HTR-8/SVneo (cell line): ENCODE results near the gene RIOK2.
"Not testable (repeated sequence)": the region's sequence is repeated elsewhere in the genome, so short reads cannot be mapped to it uniquely, and the experiment has no call there.

Experiments used
- DNase-seq: peaks from one replicate; pipeline ENCODE4 v3.0.0; 2011; ENCODE audit warnings: low spot score, mixed read lengths; ENCODE audit not compliant: insufficient read length
- FAIRE-seq: peaks from 2 replicates; lab custom pipeline; 2011; peaks lifted over from hg19 to GRCh38; lab: Jason Lieb, UNC

RIOK2 gene

DNA sequence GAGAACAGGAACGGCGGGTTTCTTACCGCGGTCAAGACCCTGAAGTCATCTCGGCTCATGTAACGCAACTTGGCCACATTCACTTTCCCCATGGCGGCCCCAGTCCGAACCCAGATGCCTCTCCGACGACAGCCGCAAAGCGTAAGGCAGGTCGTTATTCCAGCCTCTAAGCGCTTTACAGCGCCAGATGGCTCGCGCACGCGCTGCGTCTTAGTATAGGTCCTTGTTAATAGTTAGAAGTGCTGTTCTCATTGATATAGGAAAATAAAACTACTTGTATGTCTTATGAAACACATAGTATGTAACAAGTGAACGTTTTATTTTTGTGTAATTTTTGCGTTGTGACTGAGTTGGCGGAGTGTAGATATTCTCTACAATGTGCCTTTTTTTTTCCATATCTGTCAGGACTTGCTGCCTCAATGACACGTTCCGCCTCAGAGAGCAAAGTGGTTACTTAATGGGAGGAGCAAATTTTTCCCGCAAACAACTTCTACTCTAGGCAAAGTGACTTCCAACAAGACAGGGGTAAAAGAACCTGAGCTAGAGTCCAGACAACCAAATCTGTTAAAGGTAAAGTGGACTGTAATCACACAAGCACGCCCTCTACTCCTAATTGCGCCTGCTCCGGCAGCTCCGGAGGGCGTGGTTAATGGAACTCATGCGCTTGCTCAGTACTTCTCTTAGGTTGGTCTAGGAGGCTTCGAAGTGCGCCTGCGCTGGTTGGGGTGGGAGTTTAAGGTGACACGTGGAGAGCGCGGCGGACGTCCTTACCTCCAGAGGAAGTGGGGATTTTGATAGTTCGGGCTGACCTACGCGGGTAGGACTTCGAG, at the start of gene RIOK2:
Gene RIOK2, minus strand, starts transcription at position 148 of the 830 bp plus-strand sequence. Its CDS starts 56 bp downstream, at position 92.
- peak; percentile 42 for FAIRE-seq
- peak; percentile 88 for DNase-seq

DNA sequence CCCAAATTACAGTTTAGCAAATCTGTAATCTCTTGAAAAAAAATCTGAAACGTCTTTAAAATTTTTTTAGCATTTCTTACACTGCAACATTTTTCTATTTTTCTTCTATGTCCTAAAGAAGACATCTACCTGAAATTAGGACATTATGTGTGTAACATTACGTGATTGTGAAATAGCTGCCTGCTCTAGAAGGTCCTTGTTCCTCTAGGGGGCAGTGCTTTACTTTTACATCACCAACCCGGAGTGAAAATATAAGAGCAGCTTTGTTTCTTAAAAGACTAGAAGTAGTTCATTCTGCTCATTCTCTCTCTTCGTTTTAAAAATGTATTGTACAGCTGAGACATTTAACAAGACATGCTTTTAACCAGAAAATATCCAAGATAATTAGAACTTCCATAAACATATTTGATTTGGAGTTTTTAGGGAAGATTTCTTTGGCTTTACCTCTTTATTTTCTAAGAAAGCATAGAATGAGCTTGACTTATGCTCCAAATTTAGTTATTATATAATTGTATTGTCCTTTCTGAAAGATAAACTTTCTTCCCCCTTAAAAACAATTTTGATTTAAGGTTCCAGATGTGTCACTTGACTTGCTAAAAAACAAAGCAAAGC, 48.1 kb upstream of the RIOK2 start:
- DNase-seq (peak; percentile 41), FAIRE-seq (no peak)

- no peak for FAIRE-seq
- DNase-seq: no peak
Measured at GRCh38 chr5:97229688-97230285, 46.7 kb upstream of the RIOK2 start.

GRCh38 chr5:97229196-97229595, 46.1 kb upstream of the RIOK2 start:
- no peak for FAIRE-seq

DNA sequence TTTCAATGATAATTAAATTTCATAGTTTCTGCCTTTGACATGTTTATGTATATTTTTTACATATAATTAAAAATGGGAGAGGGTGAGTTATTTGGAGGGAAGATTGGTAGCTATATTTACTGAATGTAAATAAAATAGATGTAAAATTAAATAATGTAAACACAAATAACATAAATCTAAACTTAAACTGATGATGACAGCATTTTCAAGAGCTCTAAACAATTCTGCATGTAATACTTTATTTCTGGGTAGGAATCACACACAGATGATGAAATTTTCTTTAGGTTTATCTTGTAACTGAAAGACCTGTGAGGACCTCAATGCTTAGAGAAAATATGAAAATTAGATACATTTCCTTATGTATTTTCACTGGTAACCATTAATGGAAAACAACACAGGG, 42.2 kb upstream of the RIOK2 start:
- no peak for DNase-seq
- FAIRE-seq: no peak

More at GRCh38 chr5:97229196-97229595, 46.1 kb upstream of the RIOK2 start:
- DNase-seq: no peak

GRCh38 chr5:97224112-97224750, 41.2 kb upstream of the RIOK2 start:
- FAIRE-seq: no peak
- no peak for DNase-seq

- no peak for DNase-seq
- no peak for FAIRE-seq
Measured at GRCh38 chr5:97223596-97223995, 40.5 kb upstream of the RIOK2 start.

DNA sequence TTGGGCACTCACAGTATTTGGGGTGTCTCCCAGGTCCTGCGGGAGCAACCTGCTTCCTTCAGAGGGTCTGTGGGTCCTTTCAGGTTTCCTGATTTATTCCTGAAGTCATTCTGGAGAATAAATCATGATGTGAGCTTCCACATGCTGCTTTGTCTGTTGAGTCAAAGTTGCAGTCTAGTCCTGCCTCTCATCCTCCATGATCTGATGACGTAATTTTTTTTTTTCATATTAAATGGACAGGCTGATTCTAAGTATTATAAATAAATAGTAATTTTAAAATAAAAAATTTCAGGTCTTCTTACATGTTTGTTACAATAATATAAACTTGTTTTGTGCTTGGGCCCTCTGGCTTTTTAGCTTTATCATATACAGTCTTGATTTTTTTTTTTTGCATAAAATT, 26.3 kb upstream of the RIOK2 start:
- DNase-seq: no peak
- FAIRE-seq: no peak

GRCh38 chr5:97208714-97209113, 25.7 kb upstream of the RIOK2 start:
- DNase-seq (no peak), FAIRE-seq (no peak)

GRCh38 chr5:97208184-97208713, 25.2 kb upstream of the RIOK2 start:
- FAIRE-seq (no peak), DNase-seq (no peak)

DNA sequence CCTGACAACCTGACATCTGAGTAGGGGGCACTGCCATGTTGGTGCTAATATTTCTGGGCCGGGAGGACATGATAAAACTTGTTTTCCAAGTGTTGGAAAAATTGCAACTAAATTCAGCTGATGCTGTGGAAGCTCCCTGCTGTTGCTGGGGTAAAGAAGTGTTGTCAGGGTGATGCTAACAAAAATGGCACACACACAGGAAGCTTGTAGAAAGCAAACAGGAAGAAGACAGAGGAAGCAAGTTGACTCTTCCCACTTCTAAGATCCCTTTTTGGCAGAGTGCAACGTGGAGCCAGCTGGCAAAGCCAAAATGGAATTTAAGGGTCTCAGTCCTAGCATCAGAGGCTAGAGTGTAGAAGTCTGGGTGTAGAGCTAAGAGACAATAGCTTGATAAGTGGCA, 11.3 kb upstream of the RIOK2 start:
- DNase-seq (no peak), FAIRE-seq (no peak)

DNA sequence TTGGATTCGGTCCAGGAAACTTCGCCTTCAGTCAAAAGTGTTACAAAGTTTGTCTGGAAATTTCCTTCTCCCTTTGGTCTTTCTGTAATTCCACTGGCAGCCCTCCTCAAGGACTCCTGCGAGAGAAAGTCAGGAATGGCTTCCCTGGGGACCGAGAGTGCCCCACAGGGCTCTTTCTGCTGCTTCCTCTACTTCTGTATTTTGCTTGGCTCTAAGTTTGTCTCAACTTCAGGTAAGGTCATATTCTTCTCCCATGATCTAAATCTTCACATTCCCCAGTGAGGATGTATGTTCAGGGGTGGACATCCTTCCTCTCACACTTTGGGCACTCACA, 10.3 kb upstream of the RIOK2 start:
- FAIRE-seq: no peak
- no peak for DNase-seq

DNA sequence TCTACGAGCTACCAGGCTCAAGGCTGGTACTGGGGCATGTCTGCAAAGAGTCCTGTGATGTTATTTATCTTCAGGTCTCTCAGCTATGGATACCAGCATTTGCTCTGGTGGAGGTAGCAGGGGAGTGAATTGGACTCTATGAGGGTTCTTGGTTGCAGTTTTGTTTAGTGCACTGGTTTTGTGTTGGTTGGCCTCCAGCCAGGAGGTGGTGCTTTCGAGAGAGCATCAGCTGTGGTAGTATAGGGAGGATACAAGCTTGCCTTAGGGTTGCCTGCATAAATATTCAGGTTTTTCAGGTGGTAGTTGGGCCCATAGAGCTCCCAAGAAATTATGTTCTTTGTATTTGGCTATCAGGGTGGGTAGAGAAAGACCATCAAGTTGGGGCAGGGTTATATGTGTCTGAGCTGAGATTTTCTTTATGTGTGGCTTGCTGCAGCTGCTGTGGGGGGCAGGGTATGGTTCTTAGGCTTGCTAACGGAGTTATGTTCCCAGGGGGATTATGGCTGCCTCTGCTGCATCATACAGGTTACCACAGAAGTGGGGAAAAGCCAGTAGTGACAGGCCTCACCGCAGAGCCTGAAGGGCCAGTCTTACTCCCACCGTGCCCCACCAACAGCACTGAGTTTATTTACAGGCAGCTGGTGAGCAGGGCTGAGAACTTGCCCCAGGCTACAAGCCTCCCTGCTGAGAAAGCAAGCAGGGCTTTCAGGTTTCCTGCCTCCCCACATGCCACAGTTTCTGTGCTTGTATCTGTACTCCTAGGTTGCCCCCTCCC, 9.7 kb upstream of the RIOK2 start:
- FAIRE-seq (no peak), DNase-seq (no peak)

DNA sequence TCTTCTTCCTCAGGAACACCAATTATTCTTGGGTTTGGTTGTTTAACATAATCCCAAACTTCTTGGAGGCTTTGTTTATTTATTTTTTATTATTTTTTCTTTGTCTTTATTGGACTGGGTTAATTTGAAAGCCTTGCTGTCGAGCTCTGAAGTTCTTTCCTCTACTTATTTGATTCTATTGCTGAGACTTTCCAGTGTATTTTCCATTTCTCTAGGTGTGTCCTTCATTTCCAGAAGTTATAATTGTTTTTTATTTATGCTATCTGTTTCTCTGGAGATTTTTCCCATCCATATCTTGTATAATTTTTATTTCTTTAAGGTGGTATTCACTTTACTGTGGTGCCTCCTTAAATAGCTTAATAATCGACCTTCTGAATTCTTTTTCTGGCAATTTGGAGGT, 8.8 kb upstream of the RIOK2 start:
- FAIRE-seq: no peak
- no peak for DNase-seq

DNA sequence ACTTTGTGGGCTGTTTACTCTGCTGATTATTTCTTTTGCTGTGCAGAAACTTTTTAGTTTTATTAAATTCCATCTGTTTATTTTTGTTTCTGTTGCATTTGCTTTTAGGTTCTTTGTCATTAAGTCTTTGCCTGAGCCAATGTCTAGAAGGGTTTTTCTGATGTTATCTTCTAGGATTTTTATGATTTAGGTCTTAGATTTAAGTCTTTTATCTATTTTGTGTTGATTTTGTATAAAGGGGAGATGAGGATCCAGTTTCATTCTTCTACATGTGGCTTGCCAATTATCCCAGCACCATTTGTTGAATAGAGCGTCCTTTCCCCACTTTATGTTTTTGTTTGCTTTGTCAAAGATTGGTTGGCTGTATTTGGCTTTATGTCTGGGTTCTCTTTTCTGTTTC, 6.5 kb upstream of the RIOK2 start:
- not testable (repeated sequence) for DNase-seq, FAIRE-seq

DNA sequence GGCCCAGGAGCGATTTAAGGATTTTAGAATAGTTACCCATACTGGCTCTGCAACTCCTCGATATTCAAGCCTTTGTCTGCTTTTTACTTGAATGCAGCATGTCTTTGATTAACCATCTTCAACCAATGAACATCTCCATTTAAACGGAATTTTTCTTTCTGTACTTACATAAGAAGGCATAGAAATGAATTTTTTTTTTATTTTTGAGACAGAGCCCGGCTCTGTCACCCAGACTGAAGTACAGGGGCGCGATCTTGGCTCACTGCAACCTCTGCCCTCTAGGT, 825 bp upstream of the RIOK2 start:
- DNase-seq: no peak
- no peak for FAIRE-seq

DNA sequence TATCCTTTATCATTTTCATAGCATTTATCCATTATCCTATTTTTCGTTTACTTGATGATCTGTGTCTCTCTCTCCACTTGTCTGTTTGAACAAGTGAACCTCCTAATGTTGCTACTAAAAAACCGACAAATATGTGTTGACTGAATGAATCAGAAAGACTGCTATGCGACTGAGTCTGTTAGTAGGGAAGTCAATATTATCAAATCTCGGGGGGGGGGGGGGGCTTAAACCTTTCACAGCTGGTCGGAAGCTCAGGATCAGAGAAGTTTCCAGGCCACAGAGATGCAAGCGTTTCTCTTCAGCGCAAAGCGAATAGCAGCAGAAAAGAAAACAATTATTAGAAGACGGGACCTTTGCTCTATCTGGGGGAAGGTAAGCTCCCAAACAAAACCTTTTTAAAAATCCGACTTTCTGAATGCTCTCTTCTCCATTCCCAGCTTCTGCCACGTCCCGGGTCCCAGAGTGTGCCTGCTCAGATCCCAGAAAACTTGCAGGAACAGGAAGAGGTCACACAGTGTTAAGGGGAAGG, 412 bp downstream of the RIOK2 start:
- FAIRE-seq: no peak
- DNase-seq: no peak

DNA sequence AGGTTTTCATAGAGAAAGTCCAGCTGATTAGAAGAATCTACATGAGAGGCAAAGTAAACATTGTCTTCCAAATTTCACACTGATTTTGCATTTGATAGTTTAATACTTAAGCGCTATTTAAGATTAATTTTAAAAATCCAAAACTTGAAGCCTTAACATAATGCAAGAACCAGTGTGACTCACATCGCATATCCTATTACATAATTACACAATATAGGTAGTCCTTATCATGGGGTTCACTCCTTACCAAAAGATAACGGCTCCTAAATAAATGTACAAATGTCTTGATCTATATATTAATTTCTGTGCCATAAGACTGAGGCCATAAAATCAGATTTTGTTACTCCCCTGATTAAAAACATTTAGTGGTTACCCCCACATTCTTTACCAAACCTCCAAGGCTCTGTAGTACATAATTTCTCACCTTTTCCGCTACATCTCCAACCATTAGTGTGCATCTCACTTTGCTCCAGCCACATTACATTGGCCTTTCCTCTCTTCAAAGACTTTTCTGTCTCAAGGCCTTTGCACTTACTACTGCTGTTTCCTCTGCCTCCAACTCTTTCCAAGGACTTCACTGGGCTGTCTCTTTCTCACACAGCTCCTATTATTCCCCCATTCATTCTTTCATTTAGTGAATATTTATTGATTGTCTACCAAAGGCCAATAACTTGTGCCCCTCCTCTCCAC, 1.0 kb downstream of the RIOK2 start:
- no peak for FAIRE-seq
- no peak for DNase-seq

GRCh38 chr5:97179457-97179856, 3.6 kb downstream of the RIOK2 start:
- not testable (repeated sequence) for FAIRE-seq, DNase-seq
